Large intestine (tissue), 3 donors: ENCODE measurements around the gene AP3S2. TPM values are rescaled to one million over a fixed set of nuclear protein-coding genes. Genes with fewer than 3 reads are reported as not detected.

Experiments
- DNase-seq, 2 donors: peaks; one replicate each; pipeline versions ENCODE4 v3.0.0 to v3.0.0-alpha.2; 2013
- H3K27ac ChIP-seq: one replicate; pipeline ENCODE4 v1.5.1; 2013; ENCODE audit warnings: low read length
- H3K27me3 ChIP-seq: 2 replicates; pipeline ENCODE4 v1.6.1; 2013; ENCODE audit warnings: low read length; ENCODE audit not compliant: control insufficient read depth, insufficient read depth
- H3K36me3 ChIP-seq: 2 replicates; pipeline ENCODE4 v1.6.1; 2013; ENCODE audit warnings: low read length; ENCODE audit not compliant: control insufficient read depth, insufficient read depth
- H3K4me1 ChIP-seq: one replicate; pipeline ENCODE4 v1.6.1; 2013; ENCODE audit warnings: low read length; ENCODE audit not compliant: control insufficient read depth, insufficient read depth
- H3K4me3 ChIP-seq: one replicate; pipeline ENCODE4 v1.5.1; 2013; ENCODE audit warnings: low read length
- H3K9me3 ChIP-seq: one replicate; pipeline ENCODE4 v1.6.1; 2013; ENCODE audit warnings: mild to moderate bottlenecking, low read depth, low read length, moderate library complexity; ENCODE audit not compliant: control insufficient read depth
- WGBS: methylation state at CpG from one replicate; pipeline ENCODE4 v1.1.5; 2013; ENCODE audit warnings: low lambda C conversion rate; ENCODE audit not compliant: insufficient coverage; 5-methylcytosine and 5-hydroxymethylcytosine counted together
- polyA plus RNA-seq: library from polyadenylated mRNA; unstranded; fragments of 120-200 nt; gene quantifications from one replicate; pipeline ENCODE4 v1.2.1, GENCODE V29; 2013

Gene AP3S2
- polyA plus RNA-seq, 1 donor, result 26.1 TPM

GRCh38 chr15:89780601-89781000 is 113.2 kb downstream of the AP3S2 start:
- DNase-seq, result no peak
- no CpG with 5 or more reads among the region's 6 CpGs for WGBS
- Histone ChIP-seq H3K9me3 (peaks cover 2% of the 10 kb centered on the region), H3K27ac (no peak overlapping the region), H3K4me3 (no peak overlapping the region), H3K4me1 (peaks cover 50% of the 10 kb centered on the region), H3K27me3 (no peaks in the 10 kb centered on the region), H3K36me3 (peaks cover 12% of the 10 kb centered on the region)

Other genes with a start within 250 kb of the AP3S2 start
- gene KIF7, start 238.5 kb downstream of the AP3S2 start, polyA plus RNA-seq, result 3.7 TPM
- 0.34 TPM for gene PLIN1, start 214.6 kb downstream of the AP3S2 start, polyA plus RNA-seq
- 15.0 TPM for gene PEX11A, start 203.2 kb downstream of the AP3S2 start, polyA plus RNA-seq
- 0.30 TPM for gene WDR93, start 203.2 kb downstream of the AP3S2 start, polyA plus RNA-seq
- 1.0 TPM for gene MESP1, start 142.7 kb downstream of the AP3S2 start, polyA plus RNA-seq
- 0.30 TPM for gene MESP2, start 117.7 kb downstream of the AP3S2 start, polyA plus RNA-seq
- gene ANPEP, start 79.1 kb downstream of the AP3S2 start, polyA plus RNA-seq, result 1,092 TPM
- 31.3 TPM for gene ARPIN, start 19.0 kb upstream of the AP3S2 start, polyA plus RNA-seq
- 22.6 TPM for gene ZNF710, start 107.3 kb upstream of the AP3S2 start, polyA plus RNA-seq
- 85.2 TPM for gene IDH2, start 208.5 kb upstream of the AP3S2 start, polyA plus RNA-seq